ENCODE results near the gene FBXO3.

FBXO3 gene

GRCh38 chr11:33700502-33701271 is 73.6 kb downstream of the FBXO3 start, which contains the start of gene C11orf91:
Gene C11orf91, minus strand, starts transcription at chr11:33700826. Its CDS starts 86 bp downstream, at chr11:33700740.
- ChIA-PET CTCF (interaction anchor here (0.6 to 0.7 kb wide), 2 partner anchors 217 to 808 kb away, joined by 3 to 4 read pairs; partner anchors contain the start of gene QSER1), POLR2A (ENCODE audit: low non-redundant PET) (no interaction called here)
- DNase-seq (ENCODE audit: low spot score), result peak; percentile 90
- no peak for TF ChIP-seq CTCF (conservative IDR thresholded peaks at IDR 0.05; ENCODE audit: low read depth)
- H3K27ac ChIP-seq, result peak within 1 kb of the TSS; percentile 90

- POLR2A ChIA-PET (ENCODE audit: low non-redundant PET), result no interaction called here
- H3K27ac ChIP-seq, result peak overlapping the region; percentile 90
Observed at GRCh38 chr11:33700063-33700501, 74.2 kb downstream of the FBXO3 start.

GRCh38 chr11:33699515-33700062 is 74.7 kb downstream of the FBXO3 start:
- no peak for TF ChIP-seq CTCF (conservative IDR thresholded peaks at IDR 0.05; ENCODE audit: low read depth)
- CTCF ChIA-PET, result interaction anchor here (0.6 kb wide), 1 partner anchor 282 kb away, joined by 3 read pairs; no protein-coding TSS in a partner anchor
- no peak for DNase-seq (ENCODE audit: low spot score)
- POLR2A ChIA-PET (ENCODE audit: low non-redundant PET), result no interaction called here
- peak overlapping the region; percentile 90 for H3K27ac ChIP-seq

More at GRCh38 chr11:33700063-33700501, 74.2 kb downstream of the FBXO3 start:
- no peak for TF ChIP-seq CTCF (conservative IDR thresholded peaks at IDR 0.05; ENCODE audit: low read depth)
- CTCF ChIA-PET, result interaction anchor here (0.6 kb wide), 2 partner anchors 216 to 282 kb away, joined by 3 read pairs; no protein-coding TSS in a partner anchor
- DNase-seq (ENCODE audit: low spot score), result no peak

- peak overlapping the region; percentile 36; the same call in 1 of the 2 replicates for H3K27ac ChIP-seq
- TF ChIP-seq CTCF (conservative IDR thresholded peaks at IDR 0.05; ENCODE audit: low read depth), result no peak
- DNase-seq (ENCODE audit: low spot score), result no peak
- CTCF ChIA-PET, result no interaction called here
- POLR2A ChIA-PET (ENCODE audit: low non-redundant PET), result no interaction called here
Observed at GRCh38 chr11:33698921-33699320, 75.4 kb downstream of the FBXO3 start.

- no peak for TF ChIP-seq CTCF (conservative IDR thresholded peaks at IDR 0.05; ENCODE audit: low read depth)
- ChIA-PET CTCF (no interaction called here), POLR2A (ENCODE audit: low non-redundant PET) (interaction anchor here (0.6 kb wide), 1 partner anchor 11 kb away, joined by 3 read pairs; no protein-coding TSS in a partner anchor)
- no peak overlapping the region for H3K27ac ChIP-seq
- DNase-seq (ENCODE audit: low spot score), result no peak
Observed at GRCh38 chr11:33697997-33698396, 76.3 kb downstream of the FBXO3 start.

- no peak for TF ChIP-seq CTCF (conservative IDR thresholded peaks at IDR 0.05; ENCODE audit: low read depth)
- CTCF ChIA-PET, result no interaction called here
- DNase-seq (ENCODE audit: low spot score), result no peak
- POLR2A ChIA-PET (ENCODE audit: low non-redundant PET), result no interaction called here
- peak overlapping the region; percentile 20; the same call in 1 of the 2 replicates for H3K27ac ChIP-seq
Observed at GRCh38 chr11:33696931-33697638, 77.2 kb downstream of the FBXO3 start.
